NCI-H128 (cell line): Measurements from ENCODE around the gene VOPP1.

Experiments used
- DNase-seq: peaks from one replicate; lab custom pipeline; 2025; ENCODE audit not compliant: unreplicated experiment; lab: John Stamatoyannopoulos, UW

Gene VOPP1

DNA sequence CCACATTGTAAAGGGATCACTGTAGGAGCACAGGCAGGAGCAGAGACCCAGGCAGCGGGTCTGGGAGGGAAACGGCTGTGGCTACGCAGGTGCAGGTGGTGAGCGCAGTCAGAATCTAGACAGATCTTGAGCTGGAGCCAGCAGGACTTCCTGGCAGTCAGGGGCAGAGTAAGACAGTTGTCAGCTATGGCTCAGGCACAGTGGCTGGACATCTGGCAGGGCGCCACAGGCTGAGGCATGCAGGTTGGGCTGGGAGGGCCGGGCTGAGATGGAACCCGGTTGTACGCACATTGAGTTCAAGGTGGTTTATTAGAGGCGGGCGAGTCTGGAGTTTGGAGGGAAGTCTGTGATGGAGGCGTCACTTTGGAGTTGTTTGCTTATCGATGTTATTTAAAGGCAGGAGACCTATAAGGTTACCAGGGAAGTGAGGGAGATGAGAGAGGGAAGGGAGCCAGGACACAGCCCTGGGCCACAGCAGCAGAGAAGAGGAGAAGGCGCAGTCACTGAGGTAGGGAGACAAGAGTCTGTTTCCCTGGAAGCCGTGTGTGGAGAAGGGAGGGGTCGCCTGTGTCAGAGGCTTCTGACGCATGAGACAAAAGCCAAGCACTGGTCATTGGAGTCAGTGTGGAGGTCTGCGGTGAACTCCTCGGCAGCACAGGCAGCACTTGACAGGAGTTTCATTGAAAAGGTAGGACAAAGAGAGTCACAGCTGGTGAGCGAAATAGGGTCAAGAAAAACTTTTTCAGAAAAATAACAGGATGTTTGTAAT is 133.4 kb downstream of the VOPP1 start:
- DNase-seq: no peak

DNA sequence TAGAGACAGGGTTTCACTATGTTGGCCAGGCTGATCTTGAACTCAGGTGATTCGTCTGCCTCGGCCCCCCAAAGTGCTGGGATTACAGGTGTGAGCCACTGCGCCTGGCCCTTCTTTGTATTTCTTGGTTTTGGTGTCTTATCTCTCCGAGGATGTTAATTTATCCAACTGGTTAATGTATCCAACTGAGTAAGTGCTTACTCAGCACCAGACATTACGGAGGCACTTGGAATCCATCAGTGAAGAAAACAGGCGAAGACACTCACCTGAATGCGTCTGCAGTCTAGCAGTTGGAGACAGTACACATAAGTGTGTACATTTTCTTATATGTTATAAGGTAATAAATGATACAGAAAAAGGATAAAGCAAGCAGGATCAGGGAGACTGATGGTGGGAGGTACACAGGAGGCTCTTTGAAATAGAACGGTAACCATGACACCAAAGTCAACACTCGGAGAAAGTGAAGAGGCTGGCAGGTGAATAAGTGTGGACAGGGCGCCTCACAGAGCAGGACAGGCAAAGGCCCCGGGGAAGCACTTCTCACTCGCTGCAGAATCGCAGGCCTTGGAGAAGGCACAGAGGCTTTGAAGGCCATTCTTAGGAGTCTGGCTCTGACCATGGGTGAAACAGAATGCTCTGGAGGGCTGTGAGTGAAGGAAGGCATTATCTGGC is 134.1 kb downstream of the VOPP1 start:
- DNase-seq: peak; percentile 47

- no peak for DNase-seq
Measured at GRCh38 chr7:55437375-55437774, 134.9 kb downstream of the VOPP1 start.

DNA sequence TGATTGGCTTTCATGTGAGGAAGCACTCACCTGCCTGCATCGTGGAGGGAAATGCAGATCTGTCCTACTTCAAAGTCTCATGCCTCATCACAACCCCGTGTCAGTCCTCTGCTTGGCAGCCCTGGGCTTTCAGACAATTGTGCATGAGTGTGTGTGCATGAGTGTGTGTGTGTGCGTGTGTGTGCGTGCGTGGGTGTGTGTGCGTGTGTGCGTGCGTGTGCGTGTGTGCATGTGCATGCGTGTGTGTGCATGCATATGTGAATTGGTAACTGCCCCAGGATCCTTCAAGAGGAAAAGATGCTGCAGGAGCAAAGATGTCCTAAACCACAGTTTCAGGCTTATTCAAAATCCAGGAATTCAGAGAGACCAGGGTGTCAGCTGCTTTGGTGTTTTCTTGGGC is 135.8 kb downstream of the VOPP1 start:
- no peak for DNase-seq

DNA sequence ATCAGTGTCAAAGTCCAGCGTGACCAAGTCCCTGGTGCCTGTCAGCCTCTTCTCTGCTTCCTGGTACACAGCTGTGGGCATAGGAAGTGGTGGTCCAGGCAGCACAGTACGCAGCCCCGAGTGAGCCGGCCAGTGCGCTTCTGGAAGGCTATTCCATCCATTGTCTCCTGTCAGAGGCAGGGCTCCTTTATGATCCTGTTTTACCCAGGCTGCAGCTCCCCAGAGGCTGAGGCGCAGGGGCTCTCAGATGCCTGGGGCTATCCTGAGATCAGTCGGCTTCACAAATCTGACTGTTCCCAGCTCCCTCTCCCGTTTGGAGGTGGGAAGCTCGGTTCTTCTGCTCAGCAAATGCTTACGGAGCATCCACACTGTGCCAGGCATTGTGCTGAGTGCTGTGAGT is 136.8 kb downstream of the VOPP1 start:
- DNase-seq: no peak

GRCh38 chr7:55432939-55433784 is 139.1 kb downstream of the VOPP1 start:
- no peak for DNase-seq

DNA sequence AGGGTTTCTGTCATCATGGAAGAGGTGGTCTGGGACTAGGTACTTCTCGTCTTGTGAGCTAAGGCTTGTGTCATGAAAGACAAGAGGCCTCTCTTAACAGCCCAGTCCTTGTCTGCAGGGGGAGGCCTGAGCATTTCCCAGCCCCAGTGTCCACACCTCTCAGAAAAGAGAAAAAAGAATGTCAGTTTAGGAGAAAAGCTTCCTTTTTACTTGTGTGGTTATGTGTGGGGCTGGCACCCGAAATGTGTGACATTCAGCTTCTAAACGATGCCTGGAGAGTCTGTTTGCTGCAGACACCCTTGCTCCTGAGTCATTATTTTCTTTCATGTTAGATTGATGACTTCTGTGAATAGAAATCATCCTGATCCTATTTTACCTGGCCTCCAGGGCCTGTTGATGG is 139.8 kb downstream of the VOPP1 start:
- no peak for DNase-seq

- DNase-seq: no peak
Measured at GRCh38 chr7:55431898-55432297, 140.4 kb downstream of the VOPP1 start.

- DNase-seq: no peak
Measured at GRCh38 chr7:55429835-55430499, 142.3 kb downstream of the VOPP1 start.

GRCh38 chr7:55427800-55428199 is 144.5 kb downstream of the VOPP1 start:
- peak; percentile 39 for DNase-seq

DNA sequence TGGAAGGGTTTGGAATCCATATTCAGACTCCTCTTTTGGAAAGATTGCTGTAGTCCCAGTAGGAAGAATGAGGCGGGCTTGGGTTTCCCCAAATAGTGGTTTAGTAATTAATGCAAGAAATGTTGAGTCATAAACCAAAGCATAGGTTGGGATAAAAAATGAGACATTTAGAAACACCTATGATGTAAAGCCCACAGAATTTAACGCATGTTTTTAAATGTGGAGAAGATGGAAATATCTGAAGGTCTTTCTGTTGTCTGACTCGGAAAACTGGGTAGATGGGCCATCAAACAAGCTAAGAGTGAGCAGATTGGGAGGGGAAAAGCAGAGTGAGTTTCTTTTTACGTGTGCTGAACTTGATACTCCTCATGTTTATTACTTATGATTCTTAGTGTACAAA is 145.0 kb downstream of the VOPP1 start:
- no peak for DNase-seq

DNA sequence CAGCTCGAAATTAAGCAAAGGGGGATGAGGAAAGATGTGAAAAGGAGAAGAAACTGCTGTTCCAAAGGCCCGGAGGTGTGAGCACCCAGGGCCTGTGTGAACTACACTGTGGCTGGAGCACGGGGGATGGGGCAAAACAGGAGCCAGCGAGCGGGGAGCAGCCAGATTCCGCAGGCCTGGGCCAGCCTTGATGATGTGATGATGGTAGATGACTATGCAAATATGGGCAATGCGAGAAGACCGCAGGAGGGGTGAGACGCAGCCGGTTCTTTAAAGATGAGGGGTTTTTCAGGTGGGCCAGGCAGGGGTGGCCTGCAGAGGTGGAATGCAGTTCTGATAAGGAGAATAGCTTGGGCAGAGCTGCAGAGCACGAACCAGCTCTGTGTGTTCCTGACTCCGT is 145.6 kb downstream of the VOPP1 start:
- no peak for DNase-seq

- no peak for DNase-seq
Measured at GRCh38 chr7:55425141-55425752, 147.1 kb downstream of the VOPP1 start.

DNA sequence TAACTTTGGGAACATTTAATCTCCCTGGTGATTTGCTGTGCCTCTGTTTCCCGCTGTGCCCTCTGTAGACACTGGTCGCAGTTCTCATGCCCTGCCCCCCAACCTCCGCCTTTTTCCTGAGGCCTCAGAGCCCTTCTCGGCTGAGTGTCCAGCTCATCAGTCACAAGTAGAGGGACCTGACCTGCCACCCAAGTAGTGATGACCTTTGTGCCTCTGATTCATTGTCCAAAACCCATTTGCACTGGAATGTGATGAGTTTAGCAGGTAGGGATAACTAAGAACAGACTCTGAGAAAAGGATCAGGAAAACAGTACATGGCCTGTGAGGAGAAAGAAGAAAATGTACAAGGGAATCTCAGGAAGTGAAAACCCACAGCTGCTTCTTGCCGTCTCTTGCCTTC is 148.4 kb downstream of the VOPP1 start:
- DNase-seq: no peak

DNA sequence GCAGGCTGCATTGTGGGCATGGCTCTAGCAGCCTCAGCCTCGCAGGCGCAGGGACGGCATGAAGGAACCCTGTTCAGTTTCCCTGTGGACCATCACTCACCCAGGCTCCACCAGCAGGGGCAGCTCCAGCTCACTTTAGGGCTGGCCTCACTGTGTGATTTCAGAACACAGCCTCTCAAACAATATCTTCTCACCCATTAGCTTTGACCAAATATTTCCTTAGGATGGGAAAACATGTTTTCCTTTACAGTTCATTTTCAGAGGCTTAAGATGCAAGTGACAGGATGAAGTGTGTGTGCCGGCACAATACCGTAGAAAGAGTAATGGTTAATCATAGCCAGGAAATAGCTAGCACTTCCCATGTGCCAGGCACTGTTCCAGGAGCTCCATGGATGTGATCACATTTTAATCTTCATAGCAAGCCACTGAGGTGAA is 149.0 kb downstream of the VOPP1 start:
- DNase-seq: no peak
